ENCODE results near the gene PFAS. TPM values are rescaled to one million over a fixed set of nuclear protein-coding genes. Genes with fewer than 3 reads are reported as not detected.

Gene PFAS
- total and polyA plus RNA-seq, 10 of the 15 experiments (the other 5 are each of a cell fraction or from before 2014, with no cell fraction given) = 13.9 to 122 (median 47.2) TPM

DNA sequence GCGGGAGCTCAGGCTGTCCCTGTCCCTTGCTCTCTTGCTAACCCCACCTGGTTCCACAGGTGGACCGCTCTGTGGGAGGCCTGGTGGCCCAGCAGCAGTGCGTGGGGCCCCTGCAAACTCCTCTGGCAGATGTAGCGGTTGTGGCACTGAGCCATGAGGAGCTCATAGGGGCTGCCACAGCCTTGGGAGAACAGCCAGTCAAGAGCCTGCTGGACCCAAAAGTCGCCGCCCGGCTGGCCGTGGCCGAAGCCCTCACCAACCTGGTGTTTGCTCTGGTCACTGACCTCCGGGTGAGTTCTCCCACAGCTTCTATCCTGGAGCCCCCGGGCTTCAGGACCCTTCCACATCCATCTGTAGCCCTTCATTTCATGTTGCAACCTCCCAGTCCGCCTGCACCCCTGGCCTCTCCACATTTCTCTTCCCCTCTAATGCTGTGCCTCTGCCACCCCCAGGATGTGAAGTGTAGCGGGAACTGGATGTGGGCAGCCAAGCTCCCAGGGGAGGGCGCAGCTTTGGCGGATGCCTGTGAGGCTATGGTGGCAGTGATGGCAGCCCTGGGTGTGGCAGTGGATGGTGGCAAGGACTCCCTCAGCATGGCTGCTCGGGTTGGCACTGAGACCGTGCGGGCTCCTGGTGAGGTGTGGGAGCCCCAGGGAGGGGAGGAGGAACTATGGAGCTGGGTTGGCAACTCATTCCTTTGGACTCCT, 15.9 kb downstream of the PFAS start (continued):
- TF ChIP-seq BACH1 (IDR thresholded peaks at IDR 0.05; ENCODE audit: borderline replicate concordance) = no peak

DNA sequence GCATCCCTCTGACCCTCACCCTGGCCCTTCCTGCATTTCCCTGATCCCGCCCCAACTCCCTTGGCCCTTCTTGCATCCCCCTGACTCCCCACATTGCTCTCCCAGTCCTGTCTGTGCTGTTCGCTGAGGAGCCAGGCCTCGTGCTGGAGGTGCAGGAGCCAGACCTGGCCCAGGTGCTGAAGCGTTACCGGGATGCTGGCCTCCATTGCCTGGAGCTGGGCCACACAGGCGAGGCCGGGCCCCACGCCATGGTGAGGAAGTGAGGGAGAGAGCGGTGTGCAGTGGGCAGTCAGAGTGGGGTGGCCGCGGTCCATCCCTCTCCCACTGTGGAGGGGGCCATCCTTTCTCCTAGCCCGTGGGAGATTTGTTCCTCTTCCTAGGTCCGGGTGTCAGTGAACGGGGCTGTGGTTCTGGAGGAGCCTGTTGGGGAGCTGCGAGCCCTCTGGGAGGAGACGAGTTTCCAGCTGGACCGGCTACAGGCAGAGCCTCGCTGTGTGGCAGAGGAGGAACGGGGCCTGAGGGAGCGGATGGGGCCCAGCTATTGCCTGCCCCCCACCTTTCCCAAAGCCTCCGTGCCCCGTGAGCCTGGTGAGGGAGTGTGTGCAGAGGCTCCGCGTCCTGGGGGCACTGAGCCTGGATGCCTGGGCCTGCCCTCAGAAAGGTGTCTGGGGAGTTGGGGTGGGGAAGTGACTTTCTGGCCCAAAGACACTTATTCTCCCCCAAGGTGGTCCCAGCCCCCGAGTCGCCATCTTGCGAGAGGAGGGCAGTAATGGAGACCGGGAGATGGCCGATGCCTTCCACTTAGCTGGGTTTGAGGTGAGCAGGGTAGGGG, 17.8 kb downstream of the PFAS start:
- no peak overlapping the region for H3K9ac ChIP-seq (ENCODE audit: control insufficient read depth, insufficient read depth, low read length)
- no peak overlapping the region for H3K4me2 ChIP-seq (ENCODE audit: control insufficient read depth, insufficient read depth)
- ChIA-PET CTCF (no interaction called here), SMC1A (ENCODE audit: uncharacterized antibody, unreplicated experiment) (no interaction called here), RAD21 (ENCODE audit: unreplicated experiment) (no interaction called here), POLR2A (no interaction called here)
- in situ Hi-C loops (cut with MboI) = no loop called here
- no peak for DNase-seq (ENCODE audit: low read depth, low spot score)
- intact Hi-C loops (cut with micrococcal nuclease; ENCODE audit: unreplicated experiment) = no loop called here
- ATAC-seq = no peak
- WGBS (ENCODE audit: insufficient coverage, insufficient replicate concordance, low lambda C conversion rate, missing lambda C conversion rate) = 94% methylated on average over 29 of the region's 29 CpGs
- no peak for FAIRE-seq
- no peaks in the 10 kb centered on the region for H4K20me1 ChIP-seq (ENCODE audit: control insufficient read depth, insufficient read depth)
- TF ChIP-seq, protein P1, sequence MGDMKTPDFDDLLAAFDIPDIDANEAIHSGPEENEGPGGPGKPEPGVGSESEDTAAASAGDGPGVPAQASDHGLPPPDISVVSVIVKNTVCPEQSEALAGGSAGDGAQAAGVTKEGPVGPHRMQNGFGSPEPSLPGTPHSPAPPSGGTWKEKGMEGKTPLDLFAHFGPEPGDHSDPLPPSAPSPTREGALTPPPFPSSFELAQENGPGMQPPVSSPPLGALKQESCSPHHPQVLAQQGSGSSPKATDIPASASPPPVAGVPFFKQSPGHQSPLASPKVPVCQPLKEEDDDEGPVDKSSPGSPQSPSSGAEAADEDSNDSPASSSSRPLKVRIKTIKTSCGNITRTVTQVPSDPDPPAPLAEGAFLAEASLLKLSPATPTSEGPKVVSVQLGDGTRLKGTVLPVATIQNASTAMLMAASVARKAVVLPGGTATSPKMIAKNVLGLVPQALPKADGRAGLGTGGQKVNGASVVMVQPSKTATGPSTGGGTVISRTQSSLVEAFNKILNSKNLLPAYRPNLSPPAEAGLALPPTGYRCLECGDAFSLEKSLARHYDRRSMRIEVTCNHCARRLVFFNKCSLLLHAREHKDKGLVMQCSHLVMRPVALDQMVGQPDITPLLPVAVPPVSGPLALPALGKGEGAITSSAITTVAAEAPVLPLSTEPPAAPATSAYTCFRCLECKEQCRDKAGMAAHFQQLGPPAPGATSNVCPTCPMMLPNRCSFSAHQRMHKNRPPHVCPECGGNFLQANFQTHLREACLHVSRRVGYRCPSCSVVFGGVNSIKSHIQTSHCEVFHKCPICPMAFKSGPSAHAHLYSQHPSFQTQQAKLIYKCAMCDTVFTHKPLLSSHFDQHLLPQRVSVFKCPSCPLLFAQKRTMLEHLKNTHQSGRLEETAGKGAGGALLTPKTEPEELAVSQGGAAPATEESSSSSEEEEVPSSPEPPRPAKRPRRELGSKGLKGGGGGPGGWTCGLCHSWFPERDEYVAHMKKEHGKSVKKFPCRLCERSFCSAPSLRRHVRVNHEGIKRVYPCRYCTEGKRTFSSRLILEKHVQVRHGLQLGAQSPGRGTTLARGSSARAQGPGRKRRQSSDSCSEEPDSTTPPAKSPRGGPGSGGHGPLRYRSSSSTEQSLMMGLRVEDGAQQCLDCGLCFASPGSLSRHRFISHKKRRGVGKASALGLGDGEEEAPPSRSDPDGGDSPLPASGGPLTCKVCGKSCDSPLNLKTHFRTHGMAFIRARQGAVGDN (IDR thresholded peaks at IDR 0.05) = no peak
- no peak for TF ChIP-seq MTA3 (IDR thresholded peaks at IDR 0.05; ENCODE audit: borderline replicate concordance, low read length)
- no peak for TF ChIP-seq SMAD1 (IDR thresholded peaks at IDR 0.05; ENCODE audit: low read depth, partially characterized antibody)
- TF ChIP-seq ZNF384 (IDR thresholded peaks at IDR 0.05; ENCODE audit: borderline replicate concordance, low read depth, low read length) = no peak
- TF ChIP-seq CBX3 (IDR thresholded peaks at IDR 0.05; ENCODE audit: borderline replicate concordance, low read depth) = no peak
- TF ChIP-seq SREBF1 (IDR thresholded peaks at IDR 0.05; ENCODE audit: low read length) = no peak
- no peak for TF ChIP-seq NFYA (IDR thresholded peaks at IDR 0.05; ENCODE audit: borderline replicate concordance, low read depth, low read length)
- no peak for TF ChIP-seq IRF4 (IDR thresholded peaks at IDR 0.05; ENCODE audit: low read depth, low read length)
- TF ChIP-seq CHD4 (IDR thresholded peaks at IDR 0.05) = no peak
- TF ChIP-seq SUPT20H (IDR thresholded peaks at IDR 0.05; ENCODE audit: borderline replicate concordance, control insufficient read depth, low read depth, low read length) = no peak
- no peak for TF ChIP-seq JUNB (IDR thresholded peaks at IDR 0.05)
- no peak for TF ChIP-seq HDGF (IDR thresholded peaks at IDR 0.05)
- TF ChIP-seq MEF2B (IDR thresholded peaks at IDR 0.05; ENCODE audit: partially characterized antibody, poor library complexity, severe bottlenecking) = no peak
- TF ChIP-seq HDAC2 (IDR thresholded peaks at IDR 0.05) = no peak
- no peaks in the 10 kb centered on the region for H3K79me2 ChIP-seq (ENCODE audit: control insufficient read depth, insufficient read depth, low read length)
- no peaks in the 10 kb centered on the region for H3K4me1 ChIP-seq (ENCODE audit: control insufficient read depth, insufficient read depth, low read length)
- no peak overlapping the region for H3K4me3 ChIP-seq
- no peaks in the 10 kb centered on the region for H3K27me3 ChIP-seq (replicated peaks in 1 of 2; ENCODE audit: control insufficient read depth in 2 of 2, insufficient read depth in 2 of 2, low read length in 1 of 2)
- no peaks in the 10 kb centered on the region for H3K9me3 ChIP-seq (replicated peaks; ENCODE audit: control insufficient read depth, insufficient read depth, low read length)
- H3K36me3 ChIP-seq (ENCODE audit: control insufficient read depth in 2 of 2, insufficient read depth in 2 of 2, low read length in 1 of 2) = peaks cover 22 to 39% of the 10 kb centered on the region in 2 experiments; a peak in 3 of 4 replicates
- no TSS peak for BruUV-seq (replicated peaks)
- no peak overlapping the region for H2AFZ ChIP-seq (ENCODE audit: control insufficient read depth, low read depth, low read length)
- H3K27ac ChIP-seq (ENCODE audit: control insufficient read depth, insufficient read depth) = no peak overlapping the region

Data from GM12878 (cell line).